Activated CD4-positive, CD25-positive, alpha-beta regulatory T cell treated with anti-CD3 and anti-CD28 coated beads, Interleukin-2, amount 50 U/mL, for 16 hours (primary cell): ENCODE data around the gene TMEM127.
A peak's percentile ranks its signal among the peaks of the same experiment; 100 is the strongest.
"Not testable (repeated sequence)": the region's sequence is repeated elsewhere in the genome, so short reads cannot be mapped to it uniquely, and the experiment has no call there.

Experiments
- DNase-seq: peaks from one replicate; pipeline ENCODE4 v3.0.0-alpha.2; 2020; ENCODE audit warnings: low read depth, low spot score

The TMEM127 gene, protein sequence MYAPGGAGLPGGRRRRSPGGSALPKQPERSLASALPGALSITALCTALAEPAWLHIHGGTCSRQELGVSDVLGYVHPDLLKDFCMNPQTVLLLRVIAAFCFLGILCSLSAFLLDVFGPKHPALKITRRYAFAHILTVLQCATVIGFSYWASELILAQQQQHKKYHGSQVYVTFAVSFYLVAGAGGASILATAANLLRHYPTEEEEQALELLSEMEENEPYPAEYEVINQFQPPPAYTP

DNA sequence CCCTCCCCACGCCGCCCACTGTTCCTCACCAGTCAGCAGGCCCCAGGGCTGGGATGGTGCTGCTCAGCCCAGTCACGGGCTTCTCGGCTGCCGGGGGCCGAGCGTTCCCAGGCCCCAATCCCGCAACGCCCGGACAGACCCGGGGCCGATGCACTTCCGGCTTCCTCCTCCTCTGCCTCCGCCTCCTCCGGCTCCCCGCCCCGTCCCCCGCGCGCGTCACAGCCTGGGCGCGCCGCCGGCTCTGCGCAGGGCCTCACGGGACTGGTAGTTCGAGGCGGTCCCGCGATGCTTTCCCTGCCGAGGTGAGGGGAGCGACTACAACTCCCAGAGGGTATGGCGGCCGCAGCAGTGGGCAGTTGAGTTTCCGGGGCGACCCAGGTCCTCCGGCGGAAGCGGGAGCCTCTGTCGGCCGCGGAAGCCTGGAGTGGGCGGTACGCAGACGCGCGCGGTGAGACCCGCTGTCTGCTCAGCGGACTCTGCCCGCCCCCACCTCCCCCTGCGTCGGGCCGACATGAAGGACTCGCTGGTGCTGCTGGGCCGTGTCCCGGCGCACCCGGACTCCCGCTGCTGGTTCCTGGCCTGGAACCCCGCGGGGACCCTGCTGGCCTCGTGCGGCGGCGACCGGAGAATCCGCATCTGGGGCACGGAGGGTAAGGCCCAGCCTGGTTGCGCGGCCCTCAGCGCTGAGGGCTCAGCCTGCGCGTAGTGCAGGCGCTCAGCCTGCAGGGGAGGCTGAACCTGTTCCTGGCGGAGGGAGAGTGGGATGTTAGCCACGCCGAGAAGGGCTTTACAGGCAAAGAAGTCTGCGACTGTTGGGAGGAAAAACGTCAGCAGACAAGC, at the start of gene TMEM127, which contains the start of gene CIAO1:
Gene TMEM127 (minus strand): TSS at position 158 of the 840 bp plus-strand sequence. CDS start 616 bp downstream, outside the sequence.
Gene CIAO1 (plus strand): TSS at position 386 of the 840 bp plus-strand sequence. CDS start 126 bp downstream, at position 512.
- peak; percentile 98 for DNase-seq

DNA sequence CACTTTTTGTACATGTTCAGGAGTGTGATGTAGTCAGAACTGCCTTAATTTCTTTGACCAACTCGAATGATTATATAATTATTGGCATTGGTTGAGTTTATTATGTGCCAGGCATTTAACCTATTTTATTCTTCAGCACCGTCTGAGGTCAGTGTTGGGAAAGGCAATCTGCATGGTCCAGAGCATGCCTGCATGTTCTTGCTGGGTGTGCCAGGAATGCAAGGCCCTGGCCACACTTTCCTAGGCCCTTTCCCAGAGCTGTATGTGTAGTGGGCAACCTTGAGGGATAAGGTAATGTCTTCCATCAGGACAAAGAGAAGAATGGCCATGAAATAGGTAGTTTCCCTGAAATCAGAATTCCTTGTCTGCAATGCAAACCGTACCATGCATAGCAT, 49.2 kb upstream of the TMEM127 start:
- no peak for DNase-seq

DNA sequence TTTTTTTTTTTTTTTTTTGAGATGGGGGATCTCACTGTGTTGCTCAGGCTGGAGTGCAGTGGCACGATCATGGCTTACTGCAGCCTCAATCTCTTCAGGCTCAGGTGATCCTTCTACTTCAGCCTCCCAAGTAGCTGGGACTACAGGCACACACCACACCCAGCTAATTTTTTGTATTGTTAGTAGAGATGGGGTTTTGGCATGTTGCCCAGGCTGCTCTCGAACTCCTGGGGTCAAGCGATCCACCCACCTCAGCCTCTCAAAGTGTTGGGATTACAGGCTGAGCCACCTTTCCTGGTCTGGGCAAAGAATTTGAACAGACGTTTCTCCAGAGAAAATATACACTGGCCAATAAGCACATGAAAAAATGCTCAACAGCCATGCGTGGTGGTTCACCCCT, 42.5 kb upstream of the TMEM127 start:
- DNase-seq, result no peak

DNA sequence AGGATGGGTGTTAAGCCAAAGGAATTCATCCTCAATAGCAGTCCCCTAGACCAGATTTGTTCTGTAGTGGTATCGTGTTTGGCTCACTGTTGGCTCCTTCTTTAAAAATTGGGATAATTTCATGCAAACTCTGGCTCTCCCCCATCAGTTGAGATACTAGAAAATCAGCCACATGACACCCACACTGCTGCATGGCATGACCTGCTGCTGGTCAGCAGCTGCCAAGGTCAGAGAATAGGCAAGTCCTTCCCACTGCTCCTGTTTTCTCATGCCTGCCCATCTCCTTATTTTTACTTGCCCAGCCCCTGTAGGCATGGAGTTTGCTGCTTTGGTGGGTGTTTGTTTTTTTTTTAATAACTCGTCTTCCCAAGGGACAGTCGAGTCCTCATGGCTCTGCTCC, 40.6 kb upstream of the TMEM127 start:
- no peak for DNase-seq

DNA sequence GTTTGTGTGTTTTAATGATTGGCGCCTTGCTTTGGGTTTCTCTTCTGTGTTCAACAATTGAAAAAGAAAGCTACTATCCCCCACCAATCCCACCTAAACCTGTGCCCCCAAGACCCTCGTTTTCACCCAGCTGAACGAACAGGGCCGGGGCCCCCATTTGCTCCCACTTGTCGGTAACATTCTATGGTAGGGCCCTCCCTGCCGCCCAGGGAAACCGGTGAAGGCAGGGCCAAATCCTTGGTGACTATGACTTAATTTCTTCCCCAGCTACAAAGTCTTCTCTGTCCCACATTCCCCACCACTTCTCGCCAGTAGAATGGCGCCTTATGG, 40.1 kb upstream of the TMEM127 start:
- no peak for DNase-seq

DNA sequence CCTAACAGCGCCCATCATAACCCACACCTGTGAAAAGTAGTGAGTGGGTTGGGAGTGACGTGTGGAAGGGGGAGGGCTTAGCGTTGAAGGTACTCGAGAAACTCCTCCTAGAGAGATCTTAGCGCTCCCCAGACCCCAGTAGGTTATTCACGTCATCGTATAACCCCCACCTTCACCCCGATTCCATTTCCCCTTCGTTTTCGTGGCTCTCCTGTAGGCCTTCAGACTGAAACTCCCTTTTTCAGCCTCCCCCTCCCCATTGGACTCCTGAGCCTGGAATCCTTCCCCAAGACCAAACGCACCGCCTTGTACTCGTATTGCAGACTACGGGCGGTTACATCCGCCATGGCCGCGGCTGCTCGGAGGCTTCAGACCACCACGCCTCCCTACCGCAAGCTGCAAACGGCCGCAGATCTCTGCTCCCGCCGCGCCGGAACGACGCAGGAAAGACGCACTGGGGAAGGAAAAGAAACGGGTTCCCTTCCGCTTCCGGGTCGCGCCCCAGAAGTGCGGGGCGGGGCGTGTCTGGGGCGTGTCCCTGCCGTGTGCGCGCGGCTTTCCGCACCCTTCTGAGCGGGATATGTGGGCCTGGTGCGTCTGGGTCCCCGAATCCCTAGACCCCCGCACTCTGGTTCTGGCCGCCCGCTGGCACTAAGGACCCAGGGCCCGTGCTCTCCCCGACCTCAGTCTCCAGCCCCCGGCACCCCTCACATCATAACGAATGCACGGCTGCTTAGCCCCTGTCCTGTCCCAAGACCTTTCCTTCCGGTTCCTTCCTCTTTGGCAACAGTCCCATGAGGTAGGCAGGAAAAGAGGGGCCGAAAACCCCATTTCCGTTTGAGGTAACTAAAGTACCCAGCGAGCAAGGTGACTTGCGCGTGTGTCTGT, 39.5 kb upstream of the TMEM127 start, which contains the start of gene SNRNP200:
Gene SNRNP200 (minus strand): TSS at position 456 of the 888 bp plus-strand sequence. CDS start 109 bp downstream, at position 347.
- DNase-seq, result peak; percentile 87

DNA sequence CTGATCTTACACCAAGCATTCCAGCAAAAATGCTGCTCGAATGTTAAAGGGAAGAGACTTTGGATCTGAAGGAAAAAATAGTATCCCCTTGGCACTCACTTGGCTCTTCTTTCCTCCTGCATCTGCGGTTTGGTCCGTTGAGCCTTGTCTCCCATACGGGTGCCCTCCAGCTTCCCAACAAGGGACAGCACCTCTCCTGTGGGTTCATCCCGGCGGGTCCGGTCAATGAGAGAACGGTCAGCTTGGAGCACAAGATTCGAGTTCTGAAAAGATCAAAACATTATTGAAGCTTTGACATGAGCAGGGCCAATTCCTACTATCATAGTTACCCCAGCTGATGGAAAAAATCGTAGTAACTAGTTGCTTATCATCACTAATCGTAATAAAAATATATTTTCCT, 38.8 kb upstream of the TMEM127 start:
- no peak for DNase-seq

DNA sequence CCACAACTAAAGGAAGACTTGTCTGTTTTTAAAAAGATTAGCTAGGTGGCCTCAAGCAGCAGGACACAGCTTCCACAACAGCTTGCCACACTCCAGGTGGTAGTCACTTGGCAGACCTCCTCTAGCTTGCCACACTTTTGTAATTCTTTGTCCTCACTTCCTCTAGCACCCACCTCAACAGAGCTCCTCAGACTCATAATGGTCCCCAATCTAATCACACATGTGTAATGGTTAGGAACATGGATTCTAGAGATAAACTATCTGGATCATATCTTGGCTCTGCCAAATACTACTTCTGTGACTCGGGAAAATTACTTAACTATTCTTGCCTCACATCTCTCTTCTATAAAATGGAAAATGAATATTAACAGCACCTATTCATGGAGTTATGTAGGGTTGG, 36.1 kb upstream of the TMEM127 start:
- no peak for DNase-seq

DNA sequence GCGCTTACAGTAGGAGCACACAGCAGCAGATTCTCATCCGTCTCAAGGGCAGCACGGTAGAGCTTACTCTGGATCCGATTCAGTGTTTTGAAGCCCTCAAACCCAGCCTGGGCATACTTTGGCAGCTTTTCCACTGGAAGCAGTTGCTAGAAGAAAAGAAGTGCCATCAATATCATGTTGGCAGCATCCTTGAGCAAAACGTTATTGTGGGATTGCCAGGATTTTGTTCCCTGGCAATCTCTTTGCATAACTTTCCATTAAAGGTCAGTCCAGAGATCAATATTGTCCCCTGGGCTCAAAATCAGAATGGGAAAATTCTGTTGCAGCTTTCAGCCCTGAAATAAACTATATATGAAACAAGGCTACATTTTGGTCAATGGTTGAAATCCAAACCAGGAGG, 31.1 kb upstream of the TMEM127 start:
- no peak for DNase-seq

DNA sequence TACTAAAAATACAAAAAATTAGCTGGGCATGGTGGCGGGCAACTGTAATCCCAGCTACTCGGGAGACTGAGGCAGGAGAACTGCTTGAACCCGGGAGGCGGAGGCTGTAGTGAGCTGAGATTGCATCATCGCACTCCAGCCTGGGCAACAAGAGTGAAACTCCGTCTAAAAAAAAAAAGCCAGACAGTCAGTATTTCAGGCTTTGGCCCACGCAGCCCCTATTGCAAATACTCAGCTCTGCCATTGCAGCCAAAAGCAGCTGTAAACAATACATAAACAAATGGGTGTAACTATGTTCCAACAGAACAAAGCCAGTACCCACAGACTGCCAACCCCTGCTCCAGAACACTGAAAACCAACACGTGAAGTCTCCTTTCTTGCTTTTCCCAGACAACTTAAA, 28.5 kb upstream of the TMEM127 start:
- not testable (repeated sequence) for DNase-seq

DNA sequence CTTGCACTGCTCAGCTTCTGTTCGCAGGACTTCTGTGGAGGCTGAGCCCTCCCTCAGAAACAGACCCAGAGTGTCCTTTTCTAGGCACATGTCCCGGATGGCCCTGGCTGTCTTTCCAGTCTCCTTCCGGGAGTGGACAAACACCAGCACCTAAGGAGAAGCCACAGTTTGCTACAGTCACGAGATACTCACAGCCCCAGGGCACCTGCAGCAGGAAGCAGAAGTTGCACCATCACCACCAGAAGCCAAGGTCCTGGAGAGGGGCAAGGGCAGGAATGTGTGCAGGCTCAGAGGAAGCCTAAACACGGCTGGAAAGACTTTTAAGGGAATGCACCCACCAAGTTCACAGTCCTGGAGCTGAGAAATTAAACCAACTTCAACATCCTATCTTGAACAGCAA, 26.0 kb upstream of the TMEM127 start:
- no peak for DNase-seq

DNA sequence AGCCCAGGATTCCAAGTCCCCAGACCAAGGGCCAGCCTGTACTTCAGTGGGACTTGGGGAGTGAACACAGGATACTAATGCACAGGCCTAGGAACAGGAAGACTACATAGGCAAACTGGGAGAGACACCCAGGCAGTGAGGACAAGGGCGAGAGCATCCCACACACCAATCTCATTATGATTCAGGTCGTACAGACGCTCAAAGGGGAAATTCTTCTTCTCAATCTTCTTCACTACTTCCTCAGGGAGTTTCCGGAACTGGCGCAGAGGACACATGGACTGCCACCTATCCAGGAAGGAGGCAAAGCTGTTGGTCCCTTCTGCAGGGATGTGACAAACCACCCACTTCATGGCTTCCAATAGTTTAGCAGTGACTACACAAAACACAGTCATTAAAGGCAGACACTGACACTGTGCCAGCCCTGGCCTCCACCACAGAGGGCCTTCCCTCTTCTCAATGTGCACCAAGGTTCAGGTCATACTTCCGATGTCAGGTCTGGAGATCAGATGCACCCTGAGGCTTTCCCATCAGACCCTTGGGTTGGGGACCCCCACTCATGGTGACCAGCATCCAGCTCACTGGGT, 21.6 kb upstream of the TMEM127 start:
- no peak for DNase-seq

DNA sequence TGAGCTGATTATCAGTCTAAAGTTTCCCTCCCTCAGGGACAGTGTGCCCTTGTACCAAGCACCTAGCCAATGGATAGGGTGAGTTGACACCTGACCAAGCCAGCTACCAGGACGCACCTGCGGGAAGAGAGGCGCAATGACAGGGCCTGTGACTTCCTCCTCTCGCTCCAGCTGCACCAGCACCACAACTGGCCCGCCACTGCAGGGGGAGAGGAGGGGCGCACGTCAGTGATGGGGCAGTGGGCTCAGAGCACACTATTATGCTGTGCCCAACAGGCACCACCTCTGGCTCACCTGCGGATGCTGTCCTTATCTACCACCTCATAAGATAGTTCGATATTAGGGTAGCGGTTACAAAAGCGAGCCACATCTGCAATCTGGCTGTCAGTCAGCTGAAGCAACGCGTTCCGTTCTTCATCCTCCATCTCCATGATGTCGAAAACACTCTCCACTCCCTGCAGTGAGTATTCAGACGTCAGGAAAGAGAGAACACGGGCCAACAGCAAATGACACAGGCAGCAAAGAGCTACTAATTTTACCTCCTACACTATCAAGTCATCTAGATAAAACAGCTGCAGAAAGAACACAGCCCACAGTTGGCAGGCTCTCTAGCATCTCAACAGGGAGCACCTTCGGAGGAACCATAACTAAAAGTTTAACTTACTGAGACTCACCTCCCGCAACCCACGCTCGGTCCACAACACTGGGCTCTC, 11.1 kb upstream of the TMEM127 start:
- DNase-seq, result no peak

DNA sequence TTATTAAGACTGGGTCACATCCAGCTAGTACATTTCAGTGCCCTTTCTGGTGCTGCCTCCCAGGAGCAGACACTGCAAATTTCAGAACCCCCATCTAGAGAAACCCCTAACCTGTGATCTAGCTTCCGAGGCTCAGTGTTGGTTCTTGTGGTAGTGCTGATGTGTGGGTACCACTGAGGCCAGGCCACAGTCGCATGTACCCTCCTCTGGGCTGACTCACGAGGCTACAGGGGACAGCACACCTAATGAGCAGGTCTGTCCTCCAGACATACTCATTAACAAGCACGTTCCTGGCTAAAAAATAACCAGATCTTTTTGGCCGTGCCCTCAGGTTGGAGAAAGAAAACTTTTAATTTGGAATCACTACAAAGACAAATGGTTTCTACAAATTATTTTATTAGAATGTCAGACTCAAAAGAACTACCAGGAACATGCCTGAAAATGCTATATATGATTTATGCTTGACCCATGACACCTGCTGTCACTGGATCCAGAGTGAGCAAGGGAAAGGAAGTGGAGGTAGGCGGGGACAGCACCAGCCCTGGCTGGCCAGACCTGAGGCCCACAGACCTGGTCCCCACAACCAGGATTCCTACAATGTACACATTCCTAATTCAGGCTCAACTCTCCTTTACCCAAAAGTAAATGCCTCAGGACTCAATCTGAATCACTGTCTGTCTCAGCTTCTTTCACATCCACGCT, 8.7 kb upstream of the TMEM127 start:
- no peak for DNase-seq

DNA sequence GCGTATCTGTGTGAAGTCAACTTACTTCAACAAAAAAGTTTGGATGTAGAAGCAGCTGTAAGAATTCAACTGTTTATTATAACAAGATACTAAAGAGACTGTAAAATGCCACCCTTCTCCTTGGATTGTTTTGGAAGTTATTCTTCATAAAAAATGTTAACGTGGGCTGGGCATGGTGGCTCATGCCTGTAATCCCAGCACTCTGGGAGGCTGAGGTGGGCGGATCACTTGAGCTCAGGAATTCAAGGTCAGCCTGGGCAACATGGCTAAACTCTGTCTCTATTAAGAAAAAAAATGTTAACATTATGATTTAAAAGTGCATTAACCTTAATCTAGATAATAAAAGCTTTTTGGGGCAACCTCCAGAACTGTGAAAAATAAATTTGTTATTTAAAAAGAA, 8.0 kb upstream of the TMEM127 start:
- no peak for DNase-seq

DNA sequence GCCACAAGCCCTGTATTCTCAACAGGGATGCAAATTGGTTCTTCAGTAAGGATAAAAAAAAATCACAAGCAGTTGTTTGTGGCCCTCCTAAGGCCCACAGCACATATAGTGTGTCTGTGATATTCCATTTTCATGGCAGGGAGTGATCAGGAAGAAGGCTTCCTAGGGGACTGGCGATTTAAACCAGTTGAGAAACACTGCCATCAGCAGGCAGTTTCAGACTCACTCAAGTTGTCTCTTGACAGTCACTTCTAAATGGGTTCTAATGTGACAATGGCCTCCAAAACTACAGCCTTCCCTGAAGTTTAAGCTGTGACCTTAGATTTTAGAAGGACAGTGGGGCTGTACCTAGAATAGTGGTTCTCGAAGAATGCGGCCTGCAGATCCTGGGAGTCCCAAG, 6.2 kb upstream of the TMEM127 start:
- no peak for DNase-seq

DNA sequence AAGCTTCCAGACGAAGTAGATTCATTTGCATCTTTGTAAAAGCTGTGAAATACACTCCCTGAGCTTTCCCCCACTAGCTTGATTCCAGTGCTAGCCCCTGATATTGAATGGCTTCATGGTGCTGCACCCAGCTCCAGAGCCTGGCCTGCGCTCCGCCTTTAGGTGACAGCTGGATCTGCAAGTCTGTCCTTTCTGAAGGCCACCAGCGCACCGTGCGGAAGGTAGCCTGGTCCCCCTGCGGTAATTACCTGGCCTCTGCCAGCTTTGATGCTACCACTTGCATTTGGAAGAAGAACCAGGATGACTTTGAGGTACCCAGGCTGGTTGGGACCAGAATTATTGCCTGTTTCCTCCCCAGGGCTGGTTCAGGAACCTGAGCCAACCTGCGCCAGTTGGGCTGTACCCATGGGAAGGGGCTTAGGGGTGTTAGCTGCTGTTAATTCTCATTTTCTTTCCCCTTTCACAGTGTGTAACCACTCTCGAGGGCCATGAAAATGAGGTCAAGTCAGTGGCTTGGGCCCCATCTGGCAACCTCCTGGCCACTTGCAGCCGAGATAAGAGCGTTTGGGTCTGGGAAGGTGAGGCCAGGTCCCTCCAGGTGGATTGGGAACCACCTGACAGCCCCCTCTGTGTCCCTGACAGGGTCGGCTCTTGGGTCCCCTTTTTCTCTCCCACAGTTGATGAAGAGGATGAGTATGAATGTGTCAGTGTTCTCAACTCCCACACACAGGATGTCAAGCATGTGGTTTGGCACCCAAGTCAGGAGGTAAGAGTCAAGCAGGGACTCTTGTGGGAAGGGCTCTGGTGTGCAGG, 1.6 kb upstream of the TMEM127 start:
- DNase-seq, result peak; percentile 13

DNA sequence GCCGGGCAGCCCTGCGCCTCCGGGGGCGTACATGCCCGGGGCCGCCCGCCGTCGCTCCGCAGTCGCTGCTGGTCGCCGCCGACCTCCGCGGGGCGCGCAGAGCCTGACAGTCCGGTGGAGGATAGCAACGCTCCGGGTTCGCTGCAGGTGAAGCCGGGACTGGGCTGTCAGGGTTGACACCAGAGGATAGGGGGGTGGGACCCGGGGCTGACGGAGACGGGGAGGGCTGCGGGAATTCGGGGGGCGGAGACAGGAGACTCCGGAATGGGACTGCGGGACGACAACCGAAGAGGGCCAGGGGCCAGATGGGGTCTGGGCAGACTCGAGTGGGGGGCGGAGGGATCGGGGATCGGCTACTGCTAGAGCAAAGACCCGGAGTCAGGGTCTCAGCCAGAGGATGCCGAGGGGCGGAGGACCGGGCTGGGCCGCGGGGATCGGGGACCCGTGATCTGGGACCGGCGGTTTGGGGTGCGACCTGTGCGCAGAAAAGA, 403 bp downstream of the TMEM127 start:
- peak; percentile 16 for DNase-seq

DNA sequence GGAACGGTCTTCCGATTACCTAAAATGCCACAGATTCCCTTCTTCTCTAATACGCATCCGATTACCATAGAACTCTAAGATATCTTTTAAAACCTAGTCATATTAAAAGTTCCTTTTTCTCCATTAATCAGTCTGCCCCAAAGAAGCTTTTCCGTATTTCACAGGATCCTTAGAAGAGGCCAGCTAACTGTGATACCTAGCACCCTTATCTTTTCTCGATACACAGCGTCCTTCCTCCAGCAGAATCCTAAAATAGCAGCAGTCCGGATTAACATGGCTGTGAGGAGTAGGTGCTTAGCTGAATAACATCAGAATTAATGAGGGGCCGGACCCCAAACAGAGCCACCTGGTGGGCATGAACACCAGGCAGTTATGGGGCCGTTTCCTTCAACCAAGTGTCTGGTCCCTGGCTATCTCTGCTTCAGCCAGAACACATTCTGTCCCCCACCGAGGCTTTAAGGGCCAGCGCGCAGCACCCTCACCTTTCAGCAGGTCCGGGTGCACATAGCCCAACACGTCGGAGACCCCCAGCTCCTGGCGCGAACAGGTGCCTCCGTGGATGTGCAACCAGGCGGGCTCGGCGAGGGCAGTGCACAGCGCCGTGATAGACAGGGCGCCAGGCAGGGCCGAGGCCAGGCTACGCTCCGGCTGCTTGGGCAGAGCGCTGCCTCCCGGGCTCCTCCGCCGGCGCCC, 995 bp downstream of the TMEM127 start:
- DNase-seq, result no peak
